Testis (tissue), 3 donors: ENCODE data around the gene DDX11. TPM values are rescaled to one million over a fixed set of nuclear protein-coding genes. Genes with fewer than 3 reads are reported as not detected.
"Not testable (repeated sequence)": the region's sequence is repeated elsewhere in the genome, so short reads cannot be mapped to it uniquely, and the experiment has no call there.

ENCODE experiments used
- DNase-seq: peaks from one replicate; pipeline ENCODE4 v3.0.0-alpha.2; 2019
- H3K27ac ChIP-seq, 2 donors: fragments of 200-600 bp; sonication (generic); one replicate each; pipeline ENCODE4 v1.5.1; 2019
- H3K27me3 ChIP-seq: fragments of 200-600 bp; sonication (generic); one replicate; pipeline ENCODE4 v1.5.1; 2019
- H3K36me3 ChIP-seq: fragments of 200-600 bp; sonication (generic); one replicate; pipeline ENCODE4 v1.5.1; 2017; ENCODE audit warnings: low read depth; ENCODE audit errors: missing control alignments
- H3K4me1 ChIP-seq: fragments of 200-600 bp; sonication (generic); one replicate; pipeline ENCODE4 v1.5.1; 2019
- H3K4me3 ChIP-seq, 2 donors: fragments of 200-600 bp; sonication (generic); one replicate each; pipeline ENCODE4 v1.5.1; 2017 to 2019
- H3K9me3 ChIP-seq: fragments of 200-600 bp; sonication (generic); one replicate; pipeline ENCODE4 v1.5.1; 2017
- CTCF ChIP-seq, 3 experiments: fragments of 450-650 bp in 2 of 3; fragments of 200-600 bp in 1 of 3; sonication (generic) in 1 of 3; IDR thresholded peaks; one replicate each; pipeline ENCODE4 v1.5.1; 2016 to 2019; ENCODE audit warnings: antibody characterized with exemption in 3 of 3, mild to moderate bottlenecking in 2 of 3, moderate library complexity in 1 of 3
- POLR2A ChIP-seq: fragments of 450-650 bp; IDR thresholded peaks from one replicate; pipeline ENCODE4 v1.6.1; 2017; ENCODE audit warnings: antibody characterized with exemption, mild to moderate bottlenecking, moderate library complexity
- WGBS, 2 donors: methylation state at CpG; one replicate each; pipeline ENCODE4 v1.1.5; 2018; 5-methylcytosine and 5-hydroxymethylcytosine counted together
- intact Hi-C: fragments of 100-400 bp; cut with DNase I; formaldehyde crosslinking; loops from one replicate; pipeline ENCODE4 v1.15.1; 2023; ENCODE audit warnings: low total_unique reads
- polyA plus RNA-seq: library from polyadenylated mRNA; stranded (reverse); fragments of 350-450 nt; fragmentation: Illumina TruSeq; extraction: RNeasy Lipid Tissue Mini Kit (QIAGEN cat#74804); gene quantifications from one replicate; pipeline ENCODE4 v1.2.3, GENCODE V29; 2014; ENCODE audit warnings: low read depth, low replicate concordance; ENCODE audit not compliant: insufficient read depth
- total RNA-seq, 2 donors: library from RNA; depleted of rRNA; stranded (reverse); fragments of >200 nt; gene quantifications; one replicate each; pipeline ENCODE4 v1.2.3, GENCODE V29; 2016

The DDX11 gene
- total and polyA plus RNA-seq, 3 donors from 2014 or later, result 19.7 to 63.1 (median 49.6) TPM

- H3K36me3 ChIP-seq, intact Hi-C loops, H3K27ac ChIP-seq, H3K4me1 ChIP-seq, DNase-seq, H3K4me3 ChIP-seq, H3K9me3 ChIP-seq, H3K27me3 ChIP-seq: not testable (repeated sequence)
- 88 to 92% methylated on average over 4 to 7 of the region's 8 CpGs for WGBS, 2 donors
Observed at GRCh38 chr12:31102125-31102524, 28.5 kb downstream of the DDX11 start.

- H3K4me3 ChIP-seq, H3K27me3 ChIP-seq, DNase-seq, H3K9me3 ChIP-seq, H3K4me1 ChIP-seq, intact Hi-C loops, H3K36me3 ChIP-seq, H3K27ac ChIP-seq: not testable (repeated sequence)
- WGBS, 2 donors, result 91% methylated on average over 9 of the region's 9 CpGs; no CpG with 5 or more reads in 1 of the 2 donors
Observed at GRCh38 chr12:31102596-31102995, 28.9 kb downstream of the DDX11 start.

GRCh38 chr12:31103561-31103975 is 29.9 kb downstream of the DDX11 start:
- intact Hi-C loops, DNase-seq, H3K27me3 ChIP-seq, H3K27ac ChIP-seq, H3K36me3 ChIP-seq, H3K4me3 ChIP-seq, H3K9me3 ChIP-seq, H3K4me1 ChIP-seq: not testable (repeated sequence)
- WGBS, 2 donors, result 90% methylated on average over 16 of the region's 16 CpGs

GRCh38 chr12:31104220-31104619 is 30.6 kb downstream of the DDX11 start:
- H3K36me3 ChIP-seq, H3K9me3 ChIP-seq, H3K4me3 ChIP-seq, DNase-seq, H3K4me1 ChIP-seq, H3K27me3 ChIP-seq, H3K27ac ChIP-seq, intact Hi-C loops: not testable (repeated sequence)
- 74 to 82% methylated on average over 4 of the region's 4 CpGs for WGBS, 2 donors

- H3K9me3 ChIP-seq, H3K27me3 ChIP-seq, intact Hi-C loops, H3K36me3 ChIP-seq, H3K4me3 ChIP-seq, DNase-seq, H3K4me1 ChIP-seq, H3K27ac ChIP-seq: not testable (repeated sequence)
- 89 to 93% methylated on average over 13 to 14 of the region's 14 CpGs for WGBS, 2 donors
Observed at GRCh38 chr12:31104773-31105172, 31.1 kb downstream of the DDX11 start.

GRCh38 chr12:31105668-31106067 is 32.0 kb downstream of the DDX11 start:
- H3K27me3 ChIP-seq, result no peaks in the 10 kb centered on the region
- no peak overlapping the region for H3K27ac ChIP-seq
- H3K4me3 ChIP-seq, result no peak overlapping the region
- no peaks in the 10 kb centered on the region for H3K9me3 ChIP-seq
- DNase-seq, result no peak
- no peaks in the 10 kb centered on the region for H3K36me3 ChIP-seq
- intact Hi-C loops, result no loop called here
- WGBS, 2 donors, result 88 to 94% methylated on average over 8 of the region's 8 CpGs
- no peak for TF ChIP-seq POLR2A
- TF ChIP-seq CTCF (IDR thresholded peaks at IDR 0.05), result no peak
- H3K4me1 ChIP-seq, result no peaks in the 10 kb centered on the region

GRCh38 chr12:31106101-31106803 is 32.6 kb downstream of the DDX11 start:
- intact Hi-C loops, result no loop called here
- TF ChIP-seq POLR2A, result no peak
- no peak for TF ChIP-seq CTCF (IDR thresholded peaks at IDR 0.05)
- Histone ChIP-seq H3K36me3 (no peaks in the 10 kb centered on the region), H3K4me1 (no peaks in the 10 kb centered on the region), H3K27me3 (no peaks in the 10 kb centered on the region), H3K4me3 (no peak overlapping the region), H3K9me3 (no peaks in the 10 kb centered on the region), H3K27ac (no peak overlapping the region)
- 92 to 94% methylated on average over 7 to 10 of the region's 10 CpGs for WGBS, 2 donors
- DNase-seq, result no peak

GRCh38 chr12:31109773-31110172 is 36.1 kb downstream of the DDX11 start:
- H3K27ac ChIP-seq, DNase-seq, H3K4me3 ChIP-seq, H3K36me3 ChIP-seq, H3K27me3 ChIP-seq, H3K9me3 ChIP-seq, H3K4me1 ChIP-seq, intact Hi-C loops: not testable (repeated sequence)
- 38 to 56% methylated on average over 6 of the region's 6 CpGs for WGBS, 2 donors

GRCh38 chr12:31110263-31110662 is 36.6 kb downstream of the DDX11 start:
- H3K27me3 ChIP-seq, H3K4me3 ChIP-seq, H3K27ac ChIP-seq, H3K9me3 ChIP-seq, H3K4me1 ChIP-seq, DNase-seq, intact Hi-C loops, H3K36me3 ChIP-seq: not testable (repeated sequence)
- 56 to 72% methylated on average over 5 of the region's 5 CpGs for WGBS, 2 donors

GRCh38 chr12:31115092-31115601 is 41.5 kb downstream of the DDX11 start:
- H3K4me3 ChIP-seq, H3K9me3 ChIP-seq, H3K27me3 ChIP-seq, H3K36me3 ChIP-seq, intact Hi-C loops, DNase-seq, H3K27ac ChIP-seq: not testable (repeated sequence)
- 92 to 95% methylated on average over 3 of the region's 3 CpGs for WGBS, 2 donors
- H3K4me1 ChIP-seq, result peaks cover 21% of the 10 kb centered on the region
